ENCODE data around the gene RNF34. TPM values are rescaled to one million over a fixed set of nuclear protein-coding genes. Genes with fewer than 3 reads are reported as not detected.

The RNF34 gene
- total RNA-seq, 1 experiment from 2014 or later, result 53.6 TPM

- peak; percentile 31; the same call in 1 of the 2 replicates for TF ChIP-seq IRF1 (CRISPR knock-in tag; IDR thresholded peaks at IDR 0.05)
- TF ChIP-seq MAX (CRISPR knock-in tag; IDR thresholded peaks at IDR 0.05), result peak; percentile 90
- no peak for TF ChIP-seq CREB1 (CRISPR knock-in tag; IDR thresholded peaks at IDR 0.05)
- no peak for TF ChIP-seq E2F1 (CRISPR knock-in tag; IDR thresholded peaks at IDR 0.05)
- TF ChIP-seq CTCF (IDR thresholded peaks at IDR 0.05), result no peak
- no peak for TF ChIP-seq ERG (CRISPR knock-in tag; IDR thresholded peaks at IDR 0.05)
- TF ChIP-seq TEAD4 (CRISPR knock-in tag; IDR thresholded peaks at IDR 0.05), result no peak
- TF ChIP-seq TEAD1 (CRISPR knock-in tag; IDR thresholded peaks at IDR 0.05), result peak; percentile 57; the same call in 1 of the 2 replicates
- no peak for TF ChIP-seq SOX15 (CRISPR knock-in tag; IDR thresholded peaks at IDR 0.05)
- peak; percentile 97 for TF ChIP-seq USF2 (CRISPR knock-in tag; IDR thresholded peaks at IDR 0.05)
- no peak for TF ChIP-seq MLX (CRISPR knock-in tag; IDR thresholded peaks at IDR 0.05)
- no peak for TF ChIP-seq ATF3 (CRISPR knock-in tag; conservative IDR thresholded peaks at IDR 0.05)
- TF ChIP-seq ZNF317 (CRISPR knock-in tag; IDR thresholded peaks at IDR 0.05; ENCODE audit: borderline replicate concordance, low read depth), result no peak
- no peak for TF ChIP-seq GRHL2 (CRISPR knock-in tag; IDR thresholded peaks at IDR 0.05; ENCODE audit: insufficient replicate concordance, severe bottlenecking)
- peak; percentile 71; the same call in 1 of the 2 replicates for TF ChIP-seq ETV6 (CRISPR knock-in tag; IDR thresholded peaks at IDR 0.05)
- TF ChIP-seq PRDM15 (CRISPR knock-in tag; IDR thresholded peaks at IDR 0.05), result no peak
- TF ChIP-seq FOXJ3 (CRISPR knock-in tag; IDR thresholded peaks at IDR 0.05; ENCODE audit: borderline replicate concordance), result no peak
- no peak for TF ChIP-seq RORB (CRISPR knock-in tag; IDR thresholded peaks at IDR 0.05)
- peak; percentile 83; the same call in 1 of the 2 replicates for TF ChIP-seq CREM (CRISPR knock-in tag; IDR thresholded peaks at IDR 0.05)
- no peak for TF ChIP-seq ZNF138 (CRISPR knock-in tag; conservative IDR thresholded peaks at IDR 0.05)
- TF ChIP-seq HMGXB4 (CRISPR knock-in tag; IDR thresholded peaks at IDR 0.05), result 0 out of 2 replicates have a peak, but pooled peaks have one; percentile 44
- TF ChIP-seq ATF1 (CRISPR knock-in tag; IDR thresholded peaks at IDR 0.05), result no peak
- peak; percentile 69; the same call in 1 of the 2 replicates for TF ChIP-seq ZBTB43 (CRISPR knock-in tag; IDR thresholded peaks at IDR 0.05)
Observed at GRCh38 chr12:121351820-121352681, 47.9 kb upstream of the RNF34 start, which contains the start of gene ANAPC5 (continued).

Measured in WTC11 (cell line).